Activated T-cell treated with anti-CD3 and anti-CD28 coated beads, Interleukin-2, amount 50 U/mL, for 72 hours (primary cell): ENCODE results near the gene SLC23A3. TPM values are rescaled to one million over a fixed set of nuclear protein-coding genes. Genes with fewer than 3 reads are reported as not detected.

ENCODE experiments used
- ATAC-seq, 2 donors: fragments of 150-1000 bp; cut with Tn5 transposase; replicated peaks in 1 of 2; 2 replicates each; pipeline ENCODE4 v1.10.0; 2021; ENCODE audit warnings: moderate library complexity in 2 of 2, mild to moderate bottlenecking in 1 of 2
- DNase-seq, 2 donors: peaks; one replicate each; pipeline ENCODE4 v3.0.0; 2021 to 2022; ENCODE audit warnings: mixed read lengths in 1 of 2
- H3K27ac Mint-ChIP-seq: one replicate; pipeline ENCODE4 v1.8.0; 2022; ENCODE audit warnings: mild to moderate bottlenecking, moderate library complexity, mixed read lengths
- H3K27me3 Mint-ChIP-seq: one replicate; pipeline ENCODE4 v1.8.0; 2022; ENCODE audit warnings: low read depth, mixed read lengths
- H3K36me3 Mint-ChIP-seq, 2 donors: one replicate each; pipeline ENCODE4 v1.8.0; 2022; ENCODE audit warnings: mixed read lengths in 2 of 2, mild to moderate bottlenecking in 1 of 2; ENCODE audit not compliant: insufficient read depth in 2 of 2
- H3K4me1 Mint-ChIP-seq: one replicate; pipeline ENCODE4 v1.8.0; 2022; ENCODE audit warnings: low read depth, mixed read lengths
- H3K4me3 Mint-ChIP-seq, 2 donors: one replicate each; pipeline ENCODE4 v1.8.0; 2022; ENCODE audit warnings: mild to moderate bottlenecking in 2 of 2, mixed read lengths in 2 of 2, moderate library complexity in 2 of 2
- H3K9me3 Mint-ChIP-seq, 2 donors: one replicate each; pipeline ENCODE4 v1.8.0; 2022; ENCODE audit warnings: mixed read lengths in 2 of 2
- total RNA-seq, 2 donors: library from RNA; stranded (reverse); gene quantifications; one replicate each; pipeline ENCODE4 v1.2.3, GENCODE V29; 2022

SLC23A3 gene
- total RNA-seq, 2 donors from 2014 or later: 3.1 to 4.0 TPM

- Mint-ChIP-seq H3K4me3 (peak overlapping the region in 1 of 2 donors; percentile 39), H3K27ac (no peak overlapping the region), H3K36me3 (peaks cover 0 to 2% of the 10 kb centered on the region in 2 donors), H3K4me1 (peaks cover 20% of the 10 kb centered on the region), H3K9me3 (no peaks in the 10 kb centered on the region), H3K27me3 (no peaks in the 10 kb centered on the region)
- no peak for DNase-seq
- ATAC-seq: no peak
Measured at GRCh38 chr2:219198974-219199373, 29.1 kb upstream of the SLC23A3 start.

- Mint-ChIP-seq H3K4me3 (no peak overlapping the region), H3K4me1 (peaks cover 20% of the 10 kb centered on the region), H3K36me3 (no peaks in the 10 kb centered on the region), H3K27ac (no peak overlapping the region), H3K9me3 (no peaks in the 10 kb centered on the region), H3K27me3 (no peaks in the 10 kb centered on the region)
- DNase-seq (no peak), ATAC-seq (no peak)
Measured at GRCh38 chr2:219197388-219197787, 27.6 kb upstream of the SLC23A3 start.

- Mint-ChIP-seq H3K4me3 (peak overlapping the region in 1 of 2 donors; percentile 10), H3K27ac (peak overlapping the region; percentile 51), H3K9me3 (no peaks in the 10 kb centered on the region), H3K36me3 (peaks cover 6 to 11% of the 10 kb centered on the region in 2 donors), H3K4me1 (peaks cover 30% of the 10 kb centered on the region), H3K27me3 (no peaks in the 10 kb centered on the region)
- peak; percentile 89 to 91 for ATAC-seq
- DNase-seq: peak; percentile 29 to 36
Measured at GRCh38 chr2:219186754-219187456, 17.1 kb upstream of the SLC23A3 start.

- DNase-seq: no peak
Measured at GRCh38 chr2:219184121-219184520, 14.3 kb upstream of the SLC23A3 start.

DNA sequence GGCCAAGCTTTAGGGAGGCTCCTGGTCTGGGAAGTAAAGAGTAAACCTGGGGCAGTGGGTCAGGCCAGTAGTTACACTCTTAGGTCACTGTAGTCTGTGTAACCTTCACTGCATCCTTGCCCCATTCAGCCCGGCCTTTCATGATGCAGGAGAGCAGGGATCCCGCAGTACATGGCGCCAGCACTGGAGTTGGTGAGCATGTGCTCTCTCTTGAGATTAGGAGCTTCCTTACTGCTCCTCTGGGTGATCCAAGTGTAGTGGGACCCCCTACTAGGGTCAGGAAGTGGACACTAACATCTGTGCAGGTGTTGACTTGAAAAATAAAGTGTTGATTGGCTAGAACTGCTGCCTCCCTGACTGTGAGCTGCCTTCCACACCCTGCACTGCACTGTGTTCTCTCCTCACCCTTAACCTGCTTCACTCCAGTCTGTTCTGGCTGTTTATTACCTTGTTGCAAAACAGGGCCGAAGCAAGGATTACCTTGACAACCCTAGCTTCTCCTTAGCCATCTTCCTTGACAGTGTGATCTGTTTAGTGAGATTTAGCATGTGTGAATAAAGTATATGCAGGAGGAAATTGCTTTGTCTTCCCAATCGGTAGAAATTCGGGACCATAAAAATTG is 13.4 kb upstream of the SLC23A3 start:
- Mint-ChIP-seq H3K27ac (peak overlapping the region; percentile 27), H3K9me3 (no peaks in the 10 kb centered on the region), H3K4me1 (peaks cover 59% of the 10 kb centered on the region), H3K27me3 (no peaks in the 10 kb centered on the region), H3K36me3 (peaks cover 13 to 18% of the 10 kb centered on the region in 2 donors), H3K4me3 (peak overlapping the region in 1 of 2 donors; percentile 15)
- DNase-seq (no peak), ATAC-seq (no peak)

More at GRCh38 chr2:219184121-219184520, 14.3 kb upstream of the SLC23A3 start:
- Mint-ChIP-seq H3K36me3 (peaks cover 13 to 15% of the 10 kb centered on the region in 2 donors), H3K27ac (peak overlapping the region; percentile 27), H3K4me3 (no peak overlapping the region), H3K4me1 (peaks cover 55% of the 10 kb centered on the region), H3K9me3 (no peaks in the 10 kb centered on the region), H3K27me3 (no peaks in the 10 kb centered on the region)
- ATAC-seq: no peak

GRCh38 chr2:219182331-219183150 is 12.7 kb upstream of the SLC23A3 start:
- H3K4me3 Mint-ChIP-seq: peak overlapping the region in 1 of 2 donors; percentile 36

DNA sequence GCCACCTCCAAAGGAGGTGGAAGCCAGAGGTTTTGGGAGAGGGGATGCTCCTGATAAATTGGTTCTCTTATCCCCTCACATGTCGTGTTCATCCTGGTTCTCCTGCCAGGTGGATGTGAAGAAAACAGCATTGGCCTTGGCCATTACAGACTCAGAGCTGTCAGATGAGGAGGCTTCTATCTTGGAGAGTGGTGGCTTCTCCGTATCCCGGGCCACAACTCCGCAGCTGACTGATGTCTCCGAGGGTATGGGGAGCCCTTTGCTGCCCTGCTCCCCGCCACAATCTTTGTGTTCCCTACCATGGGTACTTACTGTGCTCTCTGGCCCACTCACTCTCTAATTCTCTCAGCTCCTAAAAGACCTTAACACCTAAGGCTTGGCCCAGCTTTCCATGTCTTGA is 11.7 kb upstream of the SLC23A3 start:
- H3K27ac Mint-ChIP-seq: peak overlapping the region; percentile 58
- H3K4me3 Mint-ChIP-seq: peak overlapping the region in 1 of 2 donors; percentile 36
- H3K4me1 Mint-ChIP-seq: peaks cover 56% of the 10 kb centered on the region
- ATAC-seq: no peak
- no peaks in the 10 kb centered on the region for H3K27me3 Mint-ChIP-seq
- H3K36me3 Mint-ChIP-seq: peaks cover 12 to 22% of the 10 kb centered on the region in 2 donors
- DNase-seq: no peak
- H3K9me3 Mint-ChIP-seq: no peaks in the 10 kb centered on the region

More at GRCh38 chr2:219182331-219183150, 12.7 kb upstream of the SLC23A3 start:
- DNase-seq (peak; percentile 36 to 59), ATAC-seq (peak in 1 of 2 donors; percentile 44)
- H3K9me3 Mint-ChIP-seq: no peaks in the 10 kb centered on the region
- no peaks in the 10 kb centered on the region for H3K27me3 Mint-ChIP-seq
- H3K36me3 Mint-ChIP-seq: peaks cover 12 to 19% of the 10 kb centered on the region in 2 donors
- peaks cover 60% of the 10 kb centered on the region for H3K4me1 Mint-ChIP-seq
- peak overlapping the region; percentile 12 for H3K27ac Mint-ChIP-seq

GRCh38 chr2:219180961-219181360 is 11.1 kb upstream of the SLC23A3 start:
- Mint-ChIP-seq H3K4me1 (peaks cover 52% of the 10 kb centered on the region), H3K27ac (peak overlapping the region; percentile 22), H3K36me3 (peaks cover 12 to 22% of the 10 kb centered on the region in 2 donors), H3K4me3 (peak overlapping the region in 1 of 2 donors; percentile 11), H3K27me3 (no peaks in the 10 kb centered on the region), H3K9me3 (no peaks in the 10 kb centered on the region)
- no peak for DNase-seq
- ATAC-seq: no peak

- peaks cover 59% of the 10 kb centered on the region for H3K4me1 Mint-ChIP-seq
Measured at GRCh38 chr2:219179601-219180465, 10.0 kb upstream of the SLC23A3 start.

GRCh38 chr2:219178377-219179175 is 8.7 kb upstream of the SLC23A3 start:
- ATAC-seq: peak in 1 of 2 donors; percentile 10
- Mint-ChIP-seq H3K9me3 (no peaks in the 10 kb centered on the region), H3K4me3 (peak overlapping the region; percentile 76 to 99), H3K27me3 (no peaks in the 10 kb centered on the region), H3K36me3 (peaks cover 12 to 20% of the 10 kb centered on the region in 2 donors), H3K27ac (peak overlapping the region; percentile 9), H3K4me1 (peaks cover 69% of the 10 kb centered on the region)
- DNase-seq: peak; percentile 43 to 52

More at GRCh38 chr2:219179601-219180465, 10.0 kb upstream of the SLC23A3 start:
- DNase-seq (no peak), ATAC-seq (no peak)
- Mint-ChIP-seq H3K27ac (no peak overlapping the region), H3K36me3 (peaks cover 12 to 20% of the 10 kb centered on the region in 2 donors), H3K27me3 (no peaks in the 10 kb centered on the region), H3K9me3 (no peaks in the 10 kb centered on the region), H3K4me3 (peak overlapping the region; percentile 76 to 99)

GRCh38 chr2:219177552-219178376 is 7.9 kb upstream of the SLC23A3 start, which contains the start of gene RETREG2:
Gene RETREG2 (plus strand): TSS chr2:219178275. CDS start chr2:219178353, 78 bp downstream.
- Mint-ChIP-seq H3K4me3 (peak within 1 kb of the TSS; percentile 96 to 99), H3K27me3 (no peaks in the 10 kb centered on the region), H3K27ac (peak within 1 kb of the TSS; percentile 95), H3K36me3 (peaks cover 9 to 18% of the 10 kb centered on the region in 2 donors), H3K4me1 (peaks cover 65% of the 10 kb centered on the region), H3K9me3 (no peaks in the 10 kb centered on the region)
- DNase-seq (peak; percentile 84 to 87), ATAC-seq (peak; percentile 52 to 61)
